SU-DHL-6 (cell line): ENCODE data around the gene STEAP1.
"Not testable (repeated sequence)": the region's sequence is repeated elsewhere in the genome, so short reads cannot be mapped to it uniquely, and the experiment has no call there.

Experiments used
- CTCF ChIP-seq: fragments of 200-600 bp; sonication (generic); IDR thresholded peaks from one replicate; pipeline ENCODE4 v1.5.1; 2017; ENCODE audit warnings: antibody characterized with exemption, mild to moderate bottlenecking, low read length, moderate library complexity; ENCODE audit not compliant: insufficient read depth, poor library complexity, severe bottlenecking
- EZH2phosphoT487 ChIP-seq: fragments of 200-600 bp; sonication (generic), shearing (Covaris generic); conservative IDR thresholded peaks from 2 replicates; pipeline ENCODE4 v1.6.1; 2018; ENCODE audit warnings: mild to moderate bottlenecking, antibody characterized with exemption, low read length, moderate library complexity, mixed read lengths

GRCh38 chr7:90114972-90115371, 39.3 kb upstream of the STEAP1 start:
- not testable (repeated sequence) for TF ChIP-seq CTCF, EZH2phosphoT487
